Karpas-422 (cell line): ENCODE results near the gene NTRK3. TPM values are rescaled to one million over a fixed set of nuclear protein-coding genes. Genes with fewer than 3 reads are reported as not detected.

Source experiments
- DNase-seq: peaks from one replicate; pipeline ENCODE4 v3.0.0-alpha.2; 2015
- H2AFZ ChIP-seq: fragments of 200-600 bp; sonication (generic); 2 replicates; pipeline ENCODE4 v1.6.1; 2014; ENCODE audit warnings: antibody characterized with exemption, low read length, mixed read lengths
- H3K27ac ChIP-seq: fragments of 200-600 bp; sonication (generic); 2 replicates; pipeline ENCODE4 v1.5.1; 2014; ENCODE audit warnings: mild to moderate bottlenecking, low read length, moderate library complexity
- H3K27me3 ChIP-seq: fragments of 200-600 bp; sonication (generic); 2 replicates; pipeline ENCODE4 v1.6.1; 2014; ENCODE audit warnings: low read length, mixed read lengths
- H3K36me3 ChIP-seq: fragments of 200-600 bp; sonication (generic); 2 replicates; pipeline ENCODE4 v1.6.1; 2014; ENCODE audit warnings: low read length, mixed read lengths; ENCODE audit not compliant: insufficient read depth
- H3K4me1 ChIP-seq: fragments of 200-600 bp; sonication (generic); 2 replicates; pipeline ENCODE4 v1.6.1; 2014; ENCODE audit warnings: mild to moderate bottlenecking, low read length, mixed read lengths
- H3K4me2 ChIP-seq: fragments of 200-600 bp; sonication (generic); 2 replicates; pipeline ENCODE4 v1.6.1; 2014; ENCODE audit warnings: low read length, low read depth, mild to moderate bottlenecking; ENCODE audit not compliant: poor library complexity, severe bottlenecking
- H3K4me3 ChIP-seq: fragments of 200-600 bp; sonication (generic); 2 replicates; pipeline ENCODE4 v1.5.1; 2014; ENCODE audit warnings: mild to moderate bottlenecking, antibody characterized with exemption, low read length, mixed read lengths
- H3K79me2 ChIP-seq: fragments of 200-600 bp; sonication (generic); 2 replicates; pipeline ENCODE4 v1.6.1; 2014; ENCODE audit warnings: mild to moderate bottlenecking, low read length, mixed read lengths
- H3K9ac ChIP-seq: fragments of 200-600 bp; sonication (generic); 2 replicates; pipeline ENCODE4 v1.6.0; 2014; ENCODE audit warnings: low read length
- H3K9me2 ChIP-seq: fragments of 200-600 bp; sonication (generic), shearing (Covaris generic); replicated peaks from 2 replicates; pipeline ENCODE4 v1.6.0; 2014; ENCODE audit warnings: mild to moderate bottlenecking, low read length, moderate library complexity; ENCODE audit not compliant: insufficient read depth
- H3K9me3 ChIP-seq: fragments of 300-700, 200-600 bp; sonication (generic); 2 replicates; pipeline ENCODE4 v1.6.1; 2014; ENCODE audit warnings: low read length, mixed read lengths
- H4K20me1 ChIP-seq: fragments of 200-600 bp; sonication (generic); 2 replicates; pipeline ENCODE4 v1.6.1; 2014; ENCODE audit warnings: mild to moderate bottlenecking, antibody characterized with exemption, low read length, low read depth; ENCODE audit not compliant: insufficient read depth
- small RNA-seq: library from RNA; depleted of rRNA; stranded (forward); fragments of <200 nt; gene quantifications from one replicate; pipeline ENCODE3, GENCODE V24; 2014
- total RNA-seq: library from RNA; depleted of rRNA; stranded (reverse); fragments of >200 nt; shearing (Covaris generic); gene quantifications from 2 replicates; pipeline ENCODE4 v1.2.3, GENCODE V29; 2014; ENCODE audit warnings: low replicate concordance; rRNA removed

The NTRK3 gene
- total RNA-seq, 1 experiment from 2014 or later: 0.11 TPM

DNA sequence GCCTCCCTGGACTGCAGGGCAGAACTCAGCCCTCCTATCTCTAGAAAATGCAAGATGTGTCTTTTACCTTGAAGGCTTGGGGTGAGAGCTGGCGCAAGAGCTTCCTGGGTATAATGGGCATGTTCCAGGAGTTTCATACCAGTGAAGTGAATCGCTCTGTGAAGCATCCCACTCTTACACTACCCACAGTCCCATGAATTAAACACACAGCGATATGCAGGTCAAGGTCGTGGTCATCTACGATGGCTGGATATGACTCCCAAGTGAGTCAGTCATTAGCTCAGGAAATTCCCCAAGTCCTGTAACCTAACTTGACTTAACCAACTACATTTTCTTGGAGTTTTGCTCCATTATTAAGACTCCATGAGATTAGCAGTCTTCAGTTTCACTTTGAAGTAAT lies 439.7 kb downstream of the NTRK3 start:
- Histone ChIP-seq H3K9me2 (no peaks in the 10 kb centered on the region), H3K79me2 (no peaks in the 10 kb centered on the region), H3K9me3 (no peaks in the 10 kb centered on the region; the same call in 1 of the 2 replicates), H3K4me3 (no peak overlapping the region), H3K9ac (no peak overlapping the region), H3K27ac (no peak overlapping the region), H3K36me3 (no peaks in the 10 kb centered on the region), H4K20me1 (no peaks in the 10 kb centered on the region), H2AFZ (no peak overlapping the region), H3K4me1 (no peaks in the 10 kb centered on the region), H3K4me2 (no peak overlapping the region), H3K27me3 (no peaks in the 10 kb centered on the region)
- DNase-seq: no peak

DNA sequence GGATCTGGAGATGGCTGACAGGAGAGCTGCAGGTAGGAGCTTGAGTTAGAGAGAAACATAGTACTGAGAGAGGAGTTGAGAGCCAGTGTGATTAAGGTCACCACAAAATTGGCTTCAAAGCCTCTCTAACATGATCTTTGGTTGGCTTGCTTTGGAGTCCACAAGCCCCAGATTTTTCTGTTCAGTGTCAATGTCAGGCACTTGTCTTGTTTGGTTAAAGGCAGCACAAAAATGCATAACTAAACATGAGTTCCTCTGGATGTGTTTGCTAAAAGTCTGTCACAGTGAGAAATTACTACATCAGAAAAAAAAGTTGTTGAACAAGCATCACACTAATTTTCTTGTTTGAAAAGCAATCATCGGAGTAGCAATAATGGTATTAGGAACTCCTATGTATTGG lies 440.5 kb downstream of the NTRK3 start:
- Histone ChIP-seq H2AFZ (no peak overlapping the region), H4K20me1 (no peaks in the 10 kb centered on the region), H3K4me1 (no peaks in the 10 kb centered on the region), H3K79me2 (no peaks in the 10 kb centered on the region), H3K27me3 (no peaks in the 10 kb centered on the region), H3K9ac (no peak overlapping the region), H3K9me2 (no peaks in the 10 kb centered on the region), H3K9me3 (no peaks in the 10 kb centered on the region; the same call in 1 of the 2 replicates), H3K36me3 (no peaks in the 10 kb centered on the region), H3K27ac (no peak overlapping the region), H3K4me3 (no peak overlapping the region), H3K4me2 (no peak overlapping the region)
- no peak for DNase-seq

Small RNA genes within 50 kb of the gene (small RNA-seq; reads per million reads assigned to genes)
- gene MED28P6: not detected

Other genes starting within 250 kb of the NTRK3 start
- 23.0 and 26.6 TPM in 2 replicates for gene MRPL46, start 210.6 kb upstream of the NTRK3 start, total RNA-seq
- gene MRPS11, start 211.0 kb upstream of the NTRK3 start, total RNA-seq: 48.8 TPM in 2 replicates